HG02970 (cell line): ENCODE measurements around the gene SLC37A3.
"Not testable (repeated sequence)": the region's sequence is repeated elsewhere in the genome, so short reads cannot be mapped to it uniquely, and the experiment has no call there.

ENCODE experiments used
- ATAC-seq: cut with Tn5 transposase; IDR thresholded peaks from one replicate; pipeline ENCODE4 v1.9.1; 2021; ENCODE audit warnings: mild to moderate bottlenecking, moderate library complexity, moderate number of reproducible peaks; ENCODE audit not compliant: unreplicated experiment, low FRiP score

Gene SLC37A3

DNA sequence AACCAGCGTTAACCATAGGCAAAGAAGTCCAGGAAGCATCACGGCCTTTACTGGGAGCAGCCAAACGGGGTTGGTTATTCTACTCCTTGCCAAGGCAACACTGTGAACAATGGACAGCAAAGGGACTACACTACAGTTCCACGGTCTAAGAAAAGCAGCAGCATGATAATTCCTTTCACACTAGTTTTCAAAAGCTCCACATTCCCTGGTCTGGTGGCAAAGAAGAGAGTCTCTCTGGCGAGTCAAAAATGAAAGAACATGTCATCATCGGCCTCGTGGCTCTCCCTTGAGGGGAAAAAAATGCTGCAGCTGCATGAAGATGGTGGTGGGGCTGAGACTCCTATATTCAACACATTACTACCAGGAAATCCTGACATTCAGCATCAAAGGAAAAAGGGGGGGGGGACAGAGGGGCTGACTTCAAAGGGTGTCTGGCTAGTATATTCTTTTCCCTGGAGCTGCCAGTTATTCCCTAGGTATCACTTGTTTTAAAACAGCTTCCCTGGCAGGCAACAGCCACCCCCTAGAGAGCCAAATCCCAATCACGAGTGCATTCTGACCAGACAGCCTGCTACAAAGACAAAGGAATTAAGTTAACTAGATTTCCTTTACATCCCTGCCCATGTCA is 49.1 kb downstream of the SLC37A3 start:
- no peak for ATAC-seq

DNA sequence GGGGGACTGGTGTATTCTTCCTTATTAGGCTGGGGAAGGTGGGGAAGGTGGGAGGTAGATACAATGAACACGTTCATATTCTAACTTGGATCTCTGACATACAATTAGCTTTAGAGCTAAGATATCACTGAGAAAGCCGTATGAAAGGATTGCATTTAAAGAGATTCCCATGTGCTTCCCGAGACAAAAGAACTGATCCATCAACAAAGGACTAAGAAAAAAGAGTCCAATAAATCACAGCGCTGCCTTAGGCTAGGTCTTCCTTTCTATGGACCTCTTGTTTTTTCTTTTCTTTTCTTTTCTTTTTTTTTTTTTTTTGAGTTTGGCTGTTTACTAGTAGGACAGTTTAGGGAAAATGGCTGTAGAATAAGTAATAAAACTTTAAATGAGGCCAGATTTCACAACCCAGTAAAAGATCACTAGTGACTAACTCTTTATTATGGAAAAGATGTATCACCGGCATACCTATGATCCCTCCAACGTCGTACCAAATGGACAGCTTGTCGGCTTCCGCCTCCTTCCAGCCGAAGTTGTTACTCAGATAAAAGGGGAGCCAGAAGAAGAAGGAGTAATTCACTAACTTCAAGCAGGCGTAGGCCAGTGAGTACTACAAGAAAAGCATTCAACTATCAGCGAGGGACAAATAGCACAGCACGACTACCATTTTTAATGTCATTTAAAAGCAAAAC is 50.0 kb downstream of the SLC37A3 start:
- no peak for ATAC-seq

DNA sequence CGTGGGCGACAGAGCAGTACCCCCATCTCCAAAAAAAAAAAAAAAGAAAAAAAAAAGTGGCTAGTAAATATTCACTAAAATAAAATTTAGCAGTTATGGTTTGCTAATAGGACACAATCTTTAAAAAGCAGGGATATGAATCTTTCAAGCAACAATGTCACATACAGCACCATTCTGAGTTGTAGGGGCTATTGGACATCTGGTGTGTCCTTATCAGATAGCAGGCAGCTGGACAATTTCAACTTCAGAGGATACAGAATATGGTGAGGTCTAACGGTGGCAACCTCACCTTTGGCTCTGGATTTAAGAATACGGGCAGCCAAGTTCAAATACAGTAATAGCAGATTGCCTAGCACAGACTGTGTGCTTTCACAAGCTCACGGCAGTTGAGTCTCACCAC is 51.1 kb downstream of the SLC37A3 start:
- ATAC-seq: no peak

GRCh38 chr7:140345426-140345825 is 52.9 kb downstream of the SLC37A3 start:
- ATAC-seq: no peak

- no peak for ATAC-seq
Measured at GRCh38 chr7:140342727-140343514, 55.4 kb downstream of the SLC37A3 start.

DNA sequence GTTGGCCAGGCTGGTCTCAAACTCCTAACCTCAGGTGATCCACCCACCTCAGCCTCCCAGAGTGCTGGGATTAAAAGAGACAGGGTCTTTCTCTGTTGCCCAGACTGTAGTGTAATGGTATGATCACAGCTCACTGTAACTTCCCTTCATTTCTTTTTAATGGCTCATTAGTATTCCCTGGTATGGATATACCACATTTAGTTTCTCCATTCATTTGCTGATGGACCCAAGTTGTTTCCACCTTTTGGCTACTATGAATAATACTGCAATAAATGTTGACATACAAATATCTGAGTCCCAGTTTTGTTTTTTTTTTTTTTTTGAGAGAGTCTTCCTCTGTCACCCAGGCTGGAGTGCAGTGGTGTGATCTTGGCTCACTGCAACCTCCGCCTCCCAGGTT is 59.4 kb downstream of the SLC37A3 start:
- ATAC-seq: not testable (repeated sequence)

GRCh38 chr7:140334341-140335057 is 63.8 kb downstream of the SLC37A3 start:
- ATAC-seq: no peak

GRCh38 chr7:140333686-140334085 is 64.6 kb downstream of the SLC37A3 start:
- ATAC-seq: no peak

DNA sequence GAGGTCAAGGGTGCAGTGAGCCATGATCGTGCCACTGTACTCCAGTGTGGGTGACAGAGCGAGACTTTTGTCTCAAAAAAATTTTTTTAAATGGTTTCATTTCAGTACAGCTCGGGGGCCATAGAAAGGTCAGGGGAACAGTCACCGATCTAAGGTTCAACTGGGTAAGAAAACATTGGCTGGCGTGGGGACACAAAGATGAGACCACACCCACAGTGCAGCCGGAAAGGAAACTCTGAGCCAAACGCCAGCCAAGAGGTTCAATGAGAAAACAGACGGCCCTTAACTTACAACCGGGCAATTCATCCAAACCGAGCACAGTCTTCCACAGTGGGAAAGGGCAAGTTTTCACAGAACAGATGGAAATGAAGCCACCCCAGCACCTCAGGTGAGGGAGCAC is 65.1 kb downstream of the SLC37A3 start:
- ATAC-seq: no peak

DNA sequence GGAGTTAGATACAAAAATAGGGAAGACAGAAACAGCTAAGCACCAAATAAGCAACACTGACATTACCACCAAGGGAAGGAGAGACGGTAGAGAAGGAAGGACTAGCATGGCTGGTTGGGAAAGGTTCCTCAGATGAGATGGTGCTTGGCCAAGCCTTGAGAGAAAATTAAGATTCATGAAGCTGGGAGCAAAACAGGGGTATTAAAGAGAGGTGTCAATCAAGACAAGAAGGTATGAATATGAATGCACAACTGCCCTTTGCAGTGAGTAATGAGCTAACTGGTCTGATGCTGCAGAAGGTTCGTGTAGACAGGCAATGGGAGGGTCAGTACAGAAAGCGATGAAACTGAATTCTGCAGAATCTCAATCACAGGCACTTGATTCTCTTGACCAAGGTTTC is 67.7 kb downstream of the SLC37A3 start:
- ATAC-seq: no peak

DNA sequence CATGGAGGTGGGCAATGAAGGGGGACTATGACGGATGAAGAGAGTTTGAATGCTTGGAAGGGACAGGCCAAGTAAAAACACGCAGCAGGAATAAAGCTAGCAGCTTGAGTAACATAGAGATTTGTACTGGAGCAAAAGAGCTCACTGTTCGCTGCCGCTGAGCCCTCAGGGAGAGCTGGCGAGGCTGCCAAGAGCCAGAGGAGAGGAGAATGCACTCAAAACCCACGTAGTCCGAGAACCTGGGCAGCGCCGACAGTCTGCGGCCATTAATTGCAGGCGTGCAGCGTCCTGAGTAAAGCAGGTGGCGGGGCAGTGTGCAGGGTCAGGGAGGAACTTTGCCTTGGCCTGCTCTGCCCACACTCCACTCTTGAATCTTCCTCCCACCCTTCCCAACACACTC is 68.2 kb downstream of the SLC37A3 start:
- ATAC-seq: no peak

- ATAC-seq: no peak
Measured at GRCh38 chr7:140327261-140327661, 71.1 kb downstream of the SLC37A3 start.

DNA sequence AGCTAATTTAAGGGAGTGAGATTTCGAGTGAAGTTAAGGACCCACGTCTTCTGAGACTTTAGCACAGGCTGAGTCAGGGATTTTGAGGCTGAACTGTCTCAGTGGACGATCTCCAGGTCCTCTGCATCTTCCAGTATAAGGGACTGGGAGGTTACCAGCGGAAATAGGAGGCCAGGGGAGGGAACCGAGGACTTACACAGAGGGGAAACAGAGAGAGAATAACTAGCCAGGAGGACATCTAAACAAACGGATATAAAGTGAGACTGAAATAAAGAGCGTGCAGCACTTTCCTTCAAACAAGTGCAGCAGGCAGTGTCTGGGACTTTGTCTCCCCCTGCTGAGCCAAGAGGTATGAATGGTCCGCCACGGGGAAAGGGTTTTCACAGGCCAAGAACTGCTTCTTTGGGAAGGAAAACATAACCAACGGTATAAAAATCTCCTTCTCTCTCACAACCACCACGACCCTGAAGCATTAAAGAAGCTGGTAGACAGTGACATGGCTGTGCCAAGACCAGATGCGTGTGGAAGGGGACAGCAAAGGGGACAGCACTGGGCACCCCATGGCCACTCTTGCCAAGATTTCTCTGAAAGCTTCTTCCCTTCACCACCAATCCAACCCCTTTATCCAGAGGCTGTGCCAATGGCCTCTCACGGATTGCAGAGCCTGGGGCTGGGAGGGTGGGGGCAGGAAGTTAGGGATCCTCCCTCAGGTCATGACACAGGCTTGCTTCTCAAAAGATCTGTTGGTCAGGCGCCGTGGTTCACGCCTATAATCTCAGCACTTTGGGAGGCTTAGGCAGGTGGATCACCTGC is 72.0 kb downstream of the SLC37A3 start:
- no peak for ATAC-seq

GRCh38 chr7:140325600-140325999 is 72.7 kb downstream of the SLC37A3 start:
- ATAC-seq: no peak

- no peak for ATAC-seq
Measured at GRCh38 chr7:140324714-140325113, 73.6 kb downstream of the SLC37A3 start.

- no peak for ATAC-seq
Measured at GRCh38 chr7:140322759-140323158, 75.6 kb downstream of the SLC37A3 start.

- not testable (repeated sequence) for ATAC-seq
Measured at GRCh38 chr7:140320078-140320477, 78.3 kb downstream of the SLC37A3 start.

DNA sequence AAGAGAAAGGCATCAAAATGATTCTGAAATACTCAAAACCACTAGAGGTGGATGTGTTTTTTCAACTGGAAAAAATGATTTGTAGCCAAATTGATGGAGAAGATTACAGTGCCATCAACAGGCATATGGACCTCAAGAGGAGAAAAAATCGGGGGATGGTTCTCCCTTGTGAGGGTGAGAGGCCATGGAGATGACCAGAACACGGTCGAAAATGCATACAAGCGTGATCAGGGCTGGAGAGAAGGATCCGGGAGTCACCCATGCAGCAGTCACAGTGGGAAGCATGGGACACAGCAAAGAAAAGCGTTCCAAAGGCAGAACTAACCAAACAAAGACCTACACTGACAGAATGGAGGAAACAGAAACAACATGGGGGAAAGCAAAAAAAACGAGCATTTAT is 80.3 kb downstream of the SLC37A3 start:
- ATAC-seq: no peak

GRCh38 chr7:140317597-140317996 is 80.7 kb downstream of the SLC37A3 start:
- ATAC-seq: no peak

GRCh38 chr7:140316165-140316661 is 82.1 kb downstream of the SLC37A3 start:
- ATAC-seq: no peak
